ENCODE measurements around the gene LRP1B. TPM values are rescaled to one million over a fixed set of nuclear protein-coding genes. Genes with fewer than 3 reads are reported as not detected.
"Not testable (repeated sequence)": the region's sequence is repeated elsewhere in the genome, so short reads cannot be mapped to it uniquely, and the experiment has no call there.

LRP1B gene
- polyA plus RNA-seq, 1 donor from 2014 or later: 12.7 TPM

DNA sequence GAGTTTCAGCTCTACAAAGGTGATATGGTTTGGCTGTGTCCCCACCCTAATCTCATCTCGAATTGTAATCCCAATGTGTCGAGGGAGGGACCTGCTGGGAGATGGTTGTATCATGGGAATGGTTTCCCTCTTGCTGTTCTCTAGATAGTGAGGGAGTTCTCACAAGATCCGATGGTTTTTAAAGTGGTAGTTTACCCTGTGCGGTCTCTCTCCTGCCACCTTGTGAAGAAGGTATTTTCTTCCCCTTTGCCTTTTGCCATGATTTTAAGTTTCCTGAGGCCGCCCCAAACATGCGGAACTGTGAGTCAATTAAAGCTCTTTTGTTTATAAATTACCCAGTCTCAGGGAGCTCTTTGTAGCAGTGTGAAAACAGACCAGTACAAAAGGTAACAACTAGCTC lies 306.0 kb downstream of the LRP1B start:
- Histone ChIP-seq H3K9me3 (ENCODE audit: low read length) (no peaks in the 10 kb centered on the region), H3K36me3 (ENCODE audit: insufficient read depth, low read length) (no peaks in the 10 kb centered on the region), H3K9me2 (ENCODE audit: insufficient read depth, low read length) (no peaks in the 10 kb centered on the region), H4K20me1 (ENCODE audit: insufficient read depth) (no peaks in the 10 kb centered on the region), H3F3A (ENCODE audit: insufficient read depth, low read length, poor library complexity, severe bottlenecking) (no peaks in the 10 kb centered on the region), H3K27ac (ENCODE audit: low read length) (no peak overlapping the region), H3K79me2 (replicated peaks; ENCODE audit: insufficient read depth, low read length) (no peaks in the 10 kb centered on the region), H3K9ac (ENCODE audit: low read length) (no peak overlapping the region), H2AFZ (ENCODE audit: low read depth, low read length) (no peak overlapping the region), H3K27me3 (ENCODE audit: insufficient read depth, low read depth, low read length) (no peaks in the 10 kb centered on the region), H3K4me2 (ENCODE audit: low read length) (no peak overlapping the region), H3K4me3 (ENCODE audit: low read length) (no peak overlapping the region)
- TF ChIP-seq MXI1 (conservative IDR thresholded peaks at IDR 0.05; ENCODE audit: poor library complexity, severe bottlenecking) (no peak), RAD21 (conservative IDR thresholded peaks at IDR 0.05) (no peak), EZH2 (IDR thresholded peaks at IDR 0.05; ENCODE audit: borderline replicate concordance, insufficient read depth, low read length, poor library complexity, severe bottlenecking) (no peak), CTCF (IDR thresholded peaks at IDR 0.05; ENCODE audit: poor library complexity, severe bottlenecking) (no peak), EP300 (conservative IDR thresholded peaks at IDR 0.05; ENCODE audit: poor library complexity, severe bottlenecking) (no peak), TAF1 (IDR thresholded peaks at IDR 0.05; ENCODE audit: low read depth) (no peak)

DNA sequence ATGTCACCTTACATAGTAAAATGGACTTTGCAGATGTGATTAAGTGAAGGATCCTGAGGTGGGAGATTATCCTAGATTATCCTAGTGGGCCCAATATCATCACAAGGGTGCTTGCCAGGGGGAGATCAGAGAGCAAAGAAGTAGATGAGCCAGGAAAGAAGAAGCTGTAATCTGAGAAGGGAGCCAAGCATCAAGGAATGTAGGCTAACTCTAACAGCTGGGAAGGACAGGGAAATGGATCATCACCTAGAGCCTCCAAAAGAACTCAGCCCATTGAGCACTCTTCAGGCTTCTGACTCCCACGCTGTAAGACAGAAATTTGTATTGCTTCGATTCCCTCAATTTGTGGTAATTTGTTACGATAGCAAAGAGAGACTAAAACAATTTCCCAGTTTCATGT lies 309.9 kb downstream of the LRP1B start:
- H3K36me3 ChIP-seq (ENCODE audit: insufficient read depth, low read length): no peaks in the 10 kb centered on the region
- H3K79me2 ChIP-seq (replicated peaks; ENCODE audit: insufficient read depth, low read length): no peaks in the 10 kb centered on the region
- no peaks in the 10 kb centered on the region for H3F3A ChIP-seq (ENCODE audit: insufficient read depth, low read length, poor library complexity, severe bottlenecking)
- H3K4me2 ChIP-seq (ENCODE audit: low read length): no peak overlapping the region
- no peaks in the 10 kb centered on the region for H4K20me1 ChIP-seq (ENCODE audit: insufficient read depth)
- H2AFZ ChIP-seq (ENCODE audit: low read depth, low read length): no peak overlapping the region
- no peak for TF ChIP-seq REST (IDR thresholded peaks at IDR 0.05; ENCODE audit: borderline replicate concordance)
- TF ChIP-seq POLR2AphosphoS5 (IDR thresholded peaks at IDR 0.05): no peak
- TF ChIP-seq SMC3 (conservative IDR thresholded peaks at IDR 0.05; ENCODE audit: poor library complexity): no peak
- no peak for TF ChIP-seq RAD21 (conservative IDR thresholded peaks at IDR 0.05)
- TF ChIP-seq EZH2 (IDR thresholded peaks at IDR 0.05; ENCODE audit: borderline replicate concordance, insufficient read depth, low read length, poor library complexity, severe bottlenecking): no peak
- TF ChIP-seq CTCF (IDR thresholded peaks at IDR 0.05; ENCODE audit: poor library complexity, severe bottlenecking): no peak
- no peak for TF ChIP-seq MXI1 (conservative IDR thresholded peaks at IDR 0.05; ENCODE audit: poor library complexity, severe bottlenecking)
- TF ChIP-seq TAF1 (IDR thresholded peaks at IDR 0.05; ENCODE audit: low read depth): no peak
- TF ChIP-seq EP300 (conservative IDR thresholded peaks at IDR 0.05; ENCODE audit: poor library complexity, severe bottlenecking): no peak
- no peaks in the 10 kb centered on the region for H3K9me3 ChIP-seq (ENCODE audit: low read length)
- H3K27ac ChIP-seq (ENCODE audit: low read length): no peak overlapping the region
- no peak overlapping the region for H3K4me3 ChIP-seq (ENCODE audit: low read length)
- H3K9ac ChIP-seq (ENCODE audit: low read length): no peak overlapping the region
- no peaks in the 10 kb centered on the region for H3K27me3 ChIP-seq (ENCODE audit: insufficient read depth, low read depth, low read length)
- no peaks in the 10 kb centered on the region for H3K9me2 ChIP-seq (ENCODE audit: insufficient read depth, low read length)

DNA sequence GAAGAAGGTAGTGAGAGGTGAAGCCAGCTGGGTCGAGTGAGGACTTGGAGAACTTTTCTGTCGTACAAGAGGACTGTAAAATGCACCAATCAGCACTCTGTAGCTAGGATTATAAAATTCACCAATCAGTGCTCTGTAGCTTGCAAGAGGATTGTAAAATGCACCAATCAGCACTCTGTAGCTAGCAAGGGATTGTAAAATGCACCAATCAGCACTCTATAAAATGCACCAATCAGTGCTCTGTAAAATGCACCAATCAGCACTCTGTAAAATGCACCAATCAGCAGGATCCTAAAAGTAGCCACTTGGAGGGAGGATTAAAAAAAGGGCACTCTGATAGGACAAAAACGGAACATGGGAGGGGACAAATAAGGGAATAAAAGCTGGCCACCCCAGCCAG lies 315.5 kb downstream of the LRP1B start:
- not testable (repeated sequence) for H3K36me3 ChIP-seq (ENCODE audit: insufficient read depth, low read length); H2AFZ ChIP-seq (ENCODE audit: low read depth, low read length); H3K9me3 ChIP-seq (ENCODE audit: low read length); H3K9me2 ChIP-seq (ENCODE audit: insufficient read depth, low read length); H3K27me3 ChIP-seq (ENCODE audit: insufficient read depth, low read depth, low read length); H3K79me2 ChIP-seq (replicated peaks; ENCODE audit: insufficient read depth, low read length); H3K4me2 ChIP-seq (ENCODE audit: low read length); H3K4me3 ChIP-seq (ENCODE audit: low read length); H3K9ac ChIP-seq (ENCODE audit: low read length); H3F3A ChIP-seq (ENCODE audit: insufficient read depth, low read length, poor library complexity, severe bottlenecking); H4K20me1 ChIP-seq (ENCODE audit: insufficient read depth); H3K27ac ChIP-seq (ENCODE audit: low read length)

Measured in neural cell (in vitro differentiated cells).